Left renal cortex interstitium (tissue), 4 donors: ENCODE measurements around the gene SNORC. TPM values are rescaled to one million over a fixed set of nuclear protein-coding genes. Genes with fewer than 3 reads are reported as not detected.

Experiments
- DNase-seq, 4 donors: peaks; one replicate each; pipeline ENCODE4 v3.0.0-alpha.2; 2013; ENCODE audit warnings: low read depth in 4 of 4, low spot score in 2 of 4, missing footprints in 1 of 4
- polyA plus RNA-seq, 4 donors: library from polyadenylated mRNA; unstranded; fragments of 120-200 nt; gene quantifications; one replicate each; pipeline ENCODE4 v1.2.1, GENCODE V29; 2013; ENCODE audit not compliant: insufficient read length in 4 of 4

The SNORC gene
- polyA plus RNA-seq, 4 donors, result 0.92 to 3.7 (median 2.0) TPM

DNA sequence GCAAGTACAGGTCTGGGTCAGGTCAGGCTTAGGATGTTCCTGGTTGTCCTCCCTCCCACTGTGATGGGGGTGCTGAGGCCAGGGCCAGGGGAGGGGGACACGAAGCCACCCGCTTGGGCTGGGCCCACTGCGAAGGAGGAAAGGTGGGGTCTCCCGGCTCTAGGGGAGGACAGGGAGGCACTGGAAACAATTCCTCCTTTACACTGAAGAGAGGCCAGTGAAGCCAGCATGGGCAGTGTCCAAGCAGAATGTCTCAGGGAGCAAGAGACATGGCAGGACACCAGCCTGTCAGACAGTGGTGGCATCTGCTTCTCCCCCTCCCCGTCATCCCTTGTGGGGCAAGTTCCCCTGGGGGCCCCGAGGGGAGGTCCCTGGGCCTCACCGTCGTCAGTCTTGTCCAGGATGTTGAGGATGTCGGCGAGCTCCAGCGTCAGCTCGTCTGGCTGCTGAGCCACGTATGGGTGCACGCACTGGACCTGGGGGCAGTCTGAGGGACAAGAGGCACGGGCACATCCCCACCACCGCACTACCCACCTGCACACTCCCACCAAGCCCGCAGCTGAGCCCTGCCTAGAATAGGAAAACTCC lies 10.8 kb downstream of the SNORC start:
- DNase-seq, result no peak

DNA sequence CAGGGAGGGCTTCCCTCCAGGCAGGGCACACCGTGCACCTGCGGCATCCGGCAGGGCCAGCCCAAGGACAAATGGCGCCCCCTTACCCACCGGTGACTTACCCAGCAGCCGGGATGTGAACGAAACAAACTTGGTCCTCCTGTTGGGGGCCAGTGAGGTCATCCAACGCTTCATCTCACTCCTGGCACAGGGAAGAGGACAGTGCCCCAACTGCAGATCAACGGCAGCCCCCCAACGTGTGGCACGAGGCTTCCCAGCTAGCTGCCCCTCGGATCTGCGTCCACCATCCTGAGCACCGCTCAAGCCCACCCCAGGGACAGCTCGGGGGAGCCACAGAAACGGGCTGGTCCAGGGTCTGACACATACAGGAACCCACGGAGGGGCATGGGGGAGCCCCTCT lies 12.0 kb downstream of the SNORC start:
- DNase-seq, result no peak

DNA sequence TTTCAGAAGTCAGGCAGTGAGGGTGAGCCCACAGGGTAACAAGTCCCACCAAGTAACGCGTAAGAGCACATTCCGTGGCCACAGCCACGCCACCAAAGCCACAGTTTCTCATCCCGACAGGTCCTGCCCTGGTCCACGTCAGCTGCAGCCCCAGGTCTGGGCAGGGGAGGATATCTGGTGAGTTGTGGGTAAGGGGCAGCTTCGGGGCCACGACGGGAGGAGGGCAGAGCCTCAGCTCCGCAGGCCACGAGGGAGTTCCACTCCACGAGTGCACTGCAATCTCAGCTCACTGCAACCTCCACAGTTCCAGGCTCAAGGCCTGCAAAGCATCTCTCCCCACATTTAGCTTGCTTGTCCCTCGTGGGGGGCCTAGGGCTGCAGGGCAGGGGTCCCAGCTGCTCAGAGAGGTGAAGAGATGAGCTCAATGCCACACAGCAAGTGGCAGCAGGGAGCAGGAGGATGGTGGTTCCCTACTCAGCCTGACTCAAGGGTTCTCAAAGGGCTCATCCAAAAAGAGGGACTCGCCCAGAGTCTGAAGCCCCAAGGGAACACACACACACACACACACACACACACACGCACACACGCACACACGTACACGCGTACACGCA lies 12.5 kb downstream of the SNORC start:
- DNase-seq, result no peak

DNA sequence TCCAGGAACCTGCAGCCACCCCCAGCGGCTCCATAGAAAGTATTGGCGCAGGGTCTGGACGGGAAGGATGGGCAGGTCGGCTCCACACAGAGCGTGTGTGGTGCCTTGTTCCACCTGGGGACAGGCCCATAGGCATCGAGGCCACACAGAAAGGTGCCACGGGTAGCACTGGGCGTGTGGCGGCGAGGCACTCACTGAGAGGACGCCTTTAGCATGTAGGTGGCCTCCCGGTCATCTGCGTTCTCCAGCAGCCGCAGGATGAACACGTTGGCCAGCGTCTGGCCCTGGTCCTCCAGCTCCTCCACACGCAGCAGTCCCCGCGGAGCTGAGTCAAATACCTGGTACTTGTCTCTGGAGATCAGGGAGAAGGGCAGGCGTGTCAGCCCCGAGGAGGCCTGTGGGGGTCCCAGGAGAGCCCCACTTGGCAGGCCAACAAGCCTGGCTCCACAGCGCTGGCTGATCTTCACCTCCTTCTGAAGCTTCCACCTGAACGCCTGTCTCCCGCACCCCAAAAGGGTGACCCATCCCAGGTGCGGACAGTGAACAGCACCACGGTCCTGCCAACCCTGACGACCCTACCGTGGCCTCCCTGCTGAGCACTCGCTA lies 13.2 kb downstream of the SNORC start:
- DNase-seq, result no peak

DNA sequence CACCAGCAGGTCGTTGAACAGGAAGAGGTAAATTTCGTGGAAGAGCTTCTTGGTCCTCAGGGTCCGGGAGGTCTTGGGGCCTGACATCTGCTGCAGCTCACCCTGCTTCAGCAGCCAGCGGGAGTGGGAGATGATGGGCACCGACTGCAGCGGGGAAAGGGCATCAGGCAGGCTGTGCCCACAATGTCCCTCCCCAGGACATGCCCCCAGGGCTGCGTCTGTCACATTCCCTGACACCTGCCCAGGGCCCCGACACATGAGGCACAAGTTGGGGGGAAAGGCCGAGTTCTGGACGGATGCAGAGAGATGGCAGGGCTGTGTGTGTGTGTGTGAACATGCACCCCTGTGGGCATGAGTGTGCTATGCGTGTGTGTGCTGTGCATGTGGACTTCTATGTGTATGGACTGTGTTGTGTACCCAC lies 13.9 kb downstream of the SNORC start:
- no peak for DNase-seq

DNA sequence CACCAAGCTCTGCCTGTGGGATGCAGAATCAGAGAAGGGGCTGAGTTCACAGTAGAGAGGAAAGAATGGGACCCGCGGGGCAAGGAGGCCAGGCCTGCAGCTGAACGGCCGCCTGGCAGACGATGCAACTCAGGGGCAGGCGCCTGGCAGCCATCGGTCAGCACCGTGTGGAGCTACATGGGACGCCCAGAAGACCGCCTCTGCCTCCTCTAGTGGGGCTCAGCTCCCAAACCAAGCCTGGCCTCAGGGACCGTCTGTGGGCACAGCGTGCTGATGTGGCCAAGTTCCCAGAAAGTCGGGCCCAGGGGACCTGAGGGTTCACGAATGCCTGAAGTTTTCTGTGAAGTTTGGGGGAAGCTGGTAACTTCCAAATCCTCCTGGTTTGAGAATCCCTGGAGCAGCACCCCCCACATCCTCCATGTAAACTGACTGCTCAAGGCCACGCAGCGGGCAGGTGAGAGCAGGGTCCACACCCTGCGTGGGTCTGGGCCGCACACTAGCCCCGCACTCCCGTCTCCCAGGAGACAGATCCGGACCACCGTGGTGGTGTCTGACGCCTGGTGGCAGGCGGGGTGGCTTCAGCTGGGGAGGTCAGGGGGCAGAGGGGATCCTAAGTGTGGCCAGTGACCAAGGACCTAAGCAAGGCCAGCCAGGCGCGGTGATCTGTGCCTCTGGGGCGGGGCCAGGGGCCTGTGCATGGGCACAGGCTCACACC lies 14.6 kb downstream of the SNORC start:
- DNase-seq, result no peak

DNA sequence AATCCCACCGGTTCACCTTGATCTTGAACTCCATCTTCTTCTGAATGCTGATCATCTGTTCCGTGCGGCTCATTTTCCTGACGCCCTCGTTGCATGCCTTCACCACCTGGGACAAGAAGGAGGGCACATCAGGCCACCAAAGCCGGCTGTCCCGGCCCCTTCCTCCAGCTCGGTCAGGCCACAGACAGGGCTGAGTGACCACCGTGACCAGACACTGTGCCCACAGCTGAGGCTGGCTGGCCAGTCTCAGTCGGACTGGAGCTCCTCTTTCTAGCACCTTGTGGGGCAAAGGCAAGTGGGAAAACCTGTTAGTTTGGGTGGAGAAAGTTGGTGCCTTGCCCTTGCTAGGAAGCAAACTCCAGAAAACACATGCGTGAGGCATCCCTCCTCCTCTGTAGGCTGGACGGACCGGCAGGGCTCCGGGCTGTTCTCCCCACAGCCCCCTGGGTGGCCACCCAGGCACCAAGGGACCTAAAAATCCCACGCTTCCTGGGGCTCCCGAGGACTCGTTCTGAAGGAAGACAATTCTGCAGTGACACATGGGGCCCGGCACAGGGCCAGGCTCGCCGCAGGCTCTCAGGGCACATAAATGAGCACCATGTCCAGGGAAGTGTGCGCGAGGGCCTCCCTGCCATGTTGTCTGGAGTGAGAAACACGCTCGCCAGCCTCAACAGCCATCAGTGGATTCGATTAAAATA lies 15.3 kb downstream of the SNORC start:
- no peak for DNase-seq

DNA sequence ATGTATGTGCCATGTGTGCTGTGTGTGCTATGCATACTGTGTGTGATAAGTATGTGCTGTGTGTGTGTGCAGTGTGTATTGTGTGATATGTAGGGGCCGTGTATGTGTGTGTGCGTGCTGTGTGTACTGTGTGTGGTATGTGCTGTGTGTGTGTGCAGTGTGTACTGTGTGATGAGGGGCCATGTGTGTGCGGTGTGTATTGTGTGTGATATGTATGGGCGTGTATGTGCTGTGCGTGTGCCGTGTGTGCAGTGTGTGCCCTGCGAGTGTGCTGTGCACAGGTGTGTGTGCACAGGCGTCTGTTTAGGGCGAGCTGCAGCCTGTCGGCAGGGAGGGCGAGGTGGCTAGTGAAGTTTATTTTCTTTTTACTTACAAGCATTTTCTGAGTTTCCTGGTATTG lies 16.1 kb downstream of the SNORC start:
- no peak for DNase-seq

DNA sequence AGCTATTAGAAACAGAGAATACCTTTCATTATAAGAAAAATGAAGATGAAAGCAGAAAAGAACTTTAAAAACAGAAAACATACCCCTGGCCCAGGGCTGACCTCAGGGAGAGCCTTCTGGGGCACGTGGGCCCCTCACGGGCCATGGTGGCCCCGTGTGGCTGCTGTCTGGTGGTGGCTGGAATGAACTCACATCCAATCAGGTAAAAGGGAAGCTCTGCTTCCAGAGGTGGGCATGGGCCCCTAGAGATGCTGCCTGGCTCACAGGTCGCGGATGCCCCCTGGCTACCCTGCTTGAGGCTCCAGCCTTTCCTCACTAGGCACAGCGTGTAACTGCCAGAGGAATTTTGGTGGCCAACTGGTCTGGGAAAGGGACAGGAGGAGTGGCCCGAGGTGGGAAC lies 16.6 kb downstream of the SNORC start:
- DNase-seq, result no peak

DNA sequence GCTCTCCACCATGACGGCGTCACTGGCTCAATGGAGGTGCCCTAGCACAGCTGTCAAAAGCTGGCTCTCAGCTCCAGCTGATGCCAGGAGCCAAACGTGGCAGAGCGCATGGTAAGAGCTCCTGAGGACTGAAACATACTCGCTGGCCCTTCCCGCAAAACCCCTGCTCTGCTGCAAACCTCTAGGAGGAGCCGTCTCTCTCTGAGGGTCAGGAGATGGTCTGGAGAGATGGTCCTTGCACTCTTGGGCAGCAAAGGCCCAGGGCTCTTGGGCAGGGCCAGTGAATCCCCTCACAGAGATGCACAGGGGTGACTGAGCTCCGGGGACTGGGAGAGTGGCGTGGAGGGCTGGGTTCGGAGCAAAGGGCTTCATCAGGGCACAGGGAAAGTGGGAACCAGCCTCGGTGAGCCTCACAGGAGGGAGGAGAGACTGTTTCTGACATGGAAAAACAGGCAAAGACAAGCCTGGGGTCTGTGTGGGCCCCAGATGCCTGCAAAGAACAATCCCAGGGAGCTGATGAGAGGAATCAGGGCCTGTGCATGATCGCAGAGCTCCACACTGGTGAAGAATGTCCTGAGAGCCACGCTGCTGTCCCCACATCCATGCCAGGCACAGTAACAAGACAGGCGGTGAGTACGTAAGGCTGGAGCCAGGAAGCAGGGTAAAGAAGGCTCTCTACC lies 17.2 kb downstream of the SNORC start:
- no peak for DNase-seq

DNA sequence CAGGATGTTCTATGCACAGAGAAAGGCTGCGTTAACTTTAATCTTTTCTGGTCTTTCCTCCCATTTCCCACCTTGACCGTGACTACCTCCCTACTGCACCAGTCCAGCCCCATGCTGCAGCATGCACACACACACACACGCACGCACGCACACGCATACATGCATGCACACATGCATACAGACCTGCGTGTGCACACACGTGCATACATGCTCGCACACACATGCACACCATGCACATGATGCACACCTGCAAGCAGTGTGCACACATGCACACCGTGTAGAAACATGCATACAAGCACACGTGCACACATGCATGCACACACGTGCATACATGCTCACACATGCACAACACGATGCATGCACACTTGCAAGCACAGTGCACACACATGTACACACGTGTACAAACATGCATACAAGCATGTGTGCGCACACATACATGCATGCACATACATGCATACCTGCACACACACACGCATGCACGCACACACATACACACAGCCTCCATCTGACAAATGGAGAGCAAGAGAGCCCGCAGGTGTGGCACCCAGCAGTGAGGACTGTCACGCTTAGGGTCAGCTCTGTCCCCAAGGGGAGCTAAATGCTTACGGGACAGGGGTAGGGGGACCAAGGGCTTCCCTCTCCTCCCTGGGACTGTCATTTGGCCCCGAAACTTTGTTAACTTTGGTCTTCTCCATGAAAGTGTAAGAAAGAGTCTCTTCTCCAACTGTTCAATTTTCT lies 18.2 kb downstream of the SNORC start:
- no peak for DNase-seq

DNA sequence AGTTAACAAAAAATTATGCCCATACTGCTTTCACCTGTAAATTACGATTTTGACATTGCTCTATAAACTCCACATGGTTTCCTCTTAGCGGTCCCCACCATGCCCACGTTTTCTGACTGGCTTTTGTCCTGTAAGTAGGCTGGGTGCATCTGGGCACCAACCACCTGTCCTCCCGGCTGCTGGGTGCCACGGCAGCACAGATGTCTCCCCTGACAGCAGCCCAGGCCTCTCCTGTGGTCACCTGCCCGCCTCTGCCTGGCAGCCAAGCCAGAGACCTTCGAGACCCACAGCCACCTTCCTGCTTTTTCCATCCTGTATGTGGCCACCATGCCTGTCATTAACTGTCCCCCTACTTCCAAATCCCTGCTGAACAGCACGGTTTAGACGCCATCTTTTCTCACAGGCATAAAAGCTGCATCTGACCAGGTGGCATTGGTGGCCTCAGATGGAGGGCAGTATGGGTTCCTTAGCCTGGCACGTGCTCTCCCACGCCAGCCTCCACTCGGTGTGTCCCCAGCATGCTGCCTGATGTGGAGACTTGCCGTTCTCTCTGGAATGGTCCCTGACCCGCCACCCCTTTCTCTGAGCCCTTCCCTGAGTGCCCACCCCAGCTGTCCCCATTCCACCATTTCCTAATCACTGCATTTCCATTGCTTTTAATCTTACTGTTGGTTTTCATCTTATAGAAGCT lies 18.9 kb downstream of the SNORC start:
- DNase-seq, result no peak

DNA sequence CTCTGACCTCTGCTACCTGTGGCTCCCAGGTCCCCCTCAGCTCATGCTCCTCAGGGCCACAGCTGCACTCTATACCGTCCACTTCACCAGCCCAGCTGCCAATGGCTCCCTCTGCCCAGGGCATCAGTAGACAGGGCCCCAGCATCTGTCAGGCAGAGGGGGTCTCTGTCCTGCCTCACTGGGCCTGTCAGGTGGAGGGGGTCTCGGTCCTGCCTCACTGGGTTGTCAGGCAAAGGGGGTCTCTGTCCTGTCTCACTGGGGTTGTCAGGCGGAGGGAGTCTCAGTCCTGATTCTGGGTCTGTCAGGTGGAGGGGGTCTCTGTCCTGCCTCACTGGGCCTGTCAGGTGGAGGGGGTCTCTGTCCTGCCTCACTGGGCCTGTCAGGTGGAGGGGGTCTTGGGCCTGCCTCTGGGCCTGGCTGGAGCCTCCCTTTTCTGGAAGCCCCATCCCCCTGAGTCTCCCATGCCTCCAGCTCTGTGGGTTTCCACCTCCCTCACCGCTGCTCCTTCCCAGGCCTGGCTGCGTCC lies 19.9 kb downstream of the SNORC start:
- no peak for DNase-seq

DNA sequence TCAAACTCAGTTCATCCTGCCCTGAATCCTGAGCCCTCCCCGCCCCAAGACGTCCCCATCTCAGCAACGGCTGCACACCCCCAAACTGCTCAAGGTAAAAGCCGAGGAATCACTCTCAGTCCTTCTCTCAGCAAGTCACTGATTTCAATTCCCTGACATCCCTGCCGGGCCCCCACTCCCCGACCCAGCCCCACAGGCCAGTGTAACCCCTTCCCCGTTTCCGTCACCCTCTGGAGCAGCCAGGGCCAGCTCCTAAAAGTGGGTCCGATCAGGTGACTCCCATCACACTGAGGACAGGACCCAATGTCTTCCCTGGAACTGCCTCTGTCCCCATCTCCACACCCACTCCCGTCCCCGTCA lies 20.5 kb downstream of the SNORC start:
- DNase-seq, result no peak

DNA sequence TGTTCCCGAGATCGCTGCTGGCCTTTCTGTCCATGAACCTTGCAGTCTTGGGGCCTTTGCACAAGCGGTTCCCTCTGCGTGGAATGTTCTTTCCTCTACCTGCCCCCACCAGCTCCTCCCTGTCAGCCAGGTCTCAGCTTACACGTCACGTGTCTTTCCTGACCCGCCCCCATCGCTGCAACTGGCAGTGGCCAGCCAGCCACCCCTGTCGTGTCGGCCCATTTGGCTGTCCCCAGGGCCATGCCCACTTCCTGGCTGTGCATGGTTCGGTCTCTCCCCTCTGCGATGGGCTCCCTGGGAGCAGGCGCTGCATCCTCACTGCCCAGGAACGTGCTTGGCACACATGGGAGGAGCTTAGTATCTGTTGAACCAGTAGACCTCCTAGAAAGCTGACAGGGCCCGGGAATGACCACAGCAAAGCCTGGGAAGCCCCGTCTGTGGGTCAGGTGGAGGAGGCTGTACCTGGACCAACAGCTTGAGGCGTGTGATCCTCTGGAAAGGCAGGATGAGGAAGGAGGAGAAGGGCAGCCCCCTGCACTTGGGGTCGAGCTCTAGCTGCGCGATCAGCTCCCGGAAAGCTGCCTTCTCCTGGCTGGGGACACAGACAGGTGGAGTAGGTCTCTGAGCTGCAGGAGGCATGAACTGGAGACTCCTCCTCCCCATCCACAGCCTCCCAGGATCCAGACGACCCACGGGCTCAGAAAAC lies 21.0 kb downstream of the SNORC start:
- peak in 1 of 4 donors; percentile 39 for DNase-seq

DNA sequence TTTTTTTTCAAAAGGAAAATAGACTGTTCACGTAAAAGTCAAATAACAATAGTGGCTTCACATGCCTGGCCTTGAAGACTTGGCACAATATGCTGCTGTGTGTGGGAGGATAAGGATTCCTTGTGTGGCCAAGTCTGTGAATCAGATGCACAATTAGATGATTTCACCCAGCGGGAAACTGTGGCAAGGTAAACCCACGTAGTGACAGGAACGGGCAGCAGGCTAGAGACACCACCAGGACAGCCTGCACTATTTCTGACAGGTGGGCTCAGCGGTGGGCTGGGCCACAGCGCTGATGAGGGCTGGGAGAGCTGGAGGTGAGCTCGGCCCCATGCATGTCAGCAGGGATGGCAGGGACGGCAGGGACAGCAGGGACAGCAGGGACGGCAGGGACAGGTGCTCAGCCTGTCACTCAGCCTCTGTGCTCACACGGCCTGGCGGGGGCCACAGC lies 21.6 kb downstream of the SNORC start:
- DNase-seq, result no peak

DNA sequence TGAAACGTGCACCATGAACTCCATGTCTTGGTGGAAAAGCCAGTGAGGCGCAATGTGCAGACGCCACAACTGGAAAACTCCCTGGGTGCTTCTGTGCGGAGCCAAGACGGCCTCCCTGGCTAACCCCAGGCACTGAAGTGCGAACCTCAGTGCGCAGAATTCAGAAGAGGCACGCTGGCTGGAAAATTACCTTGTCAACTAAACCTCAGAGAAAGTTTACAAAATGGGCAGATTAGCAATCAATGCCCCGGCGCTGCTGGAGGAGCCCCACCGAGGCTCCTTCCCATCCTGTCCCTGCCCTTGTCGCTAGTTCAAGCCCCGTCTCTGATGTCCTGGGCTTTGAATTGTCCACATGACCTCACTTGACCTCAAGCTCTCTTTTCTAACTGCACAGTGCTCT lies 22.2 kb downstream of the SNORC start:
- no peak for DNase-seq

DNA sequence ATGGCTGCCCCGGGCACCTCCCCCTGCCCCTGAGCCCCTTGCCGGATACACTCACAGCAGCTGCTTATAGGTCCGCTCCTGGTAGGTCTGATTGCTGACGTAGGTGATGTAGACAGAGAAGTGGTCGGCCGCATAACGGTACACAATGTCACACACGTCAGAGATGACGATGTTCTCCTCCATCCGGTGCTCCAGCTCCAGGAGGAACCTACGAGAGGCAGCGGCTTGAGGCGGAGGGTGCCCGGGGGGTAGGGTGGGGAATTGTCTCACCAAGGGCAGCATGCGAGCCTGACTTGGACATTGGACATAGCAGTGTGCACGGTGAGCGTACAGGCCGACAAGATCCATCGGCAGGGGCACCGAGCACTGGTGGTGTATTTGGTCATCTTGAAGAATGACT lies 22.8 kb downstream of the SNORC start:
- DNase-seq, result no peak

DNA sequence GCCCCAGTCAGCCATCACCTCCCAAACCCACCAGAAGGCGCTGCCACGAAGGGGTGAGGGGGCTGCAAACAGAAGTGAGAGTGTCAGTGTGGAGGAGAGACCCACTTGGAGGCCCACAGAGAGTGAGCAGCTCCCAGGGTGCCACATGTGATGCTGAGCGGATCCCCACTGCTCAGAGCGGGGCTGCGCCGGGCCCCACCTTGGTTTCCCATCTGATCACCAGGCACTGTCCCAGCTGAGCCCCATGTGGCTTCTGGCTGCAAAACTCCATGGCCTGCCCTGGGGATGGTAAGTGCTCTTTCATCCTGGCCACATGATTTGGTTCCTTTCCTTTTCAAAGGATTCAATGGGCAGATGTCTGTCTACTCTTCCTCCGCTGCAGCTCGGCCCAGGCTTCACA lies 23.8 kb downstream of the SNORC start:
- no peak for DNase-seq
